WTC11 (cell line): ENCODE data around the gene CPT1C. TPM values are rescaled to one million over a fixed set of nuclear protein-coding genes. Genes with fewer than 3 reads are reported as not detected.

ENCODE experiments used
- ATAC-seq: fragments of 200-7000 bp; cut with Tn5 transposase; 2 replicates; pipeline ENCODE4 v1.10.0; 2021; ENCODE audit warnings: mild to moderate bottlenecking, moderate library complexity
- CTCF ChIA-PET: fragments of 300-600 bp; sonication (Branson Sonifier 250); formaldehyde crosslinking; loops from one replicate; lab custom pipeline; 2021; ENCODE audit warnings: antibody characterized with exemption; lab: Charles Lee
- POLR2A ChIA-PET: fragments of 350-600 bp; sonication (Branson Sonifier 250); formaldehyde crosslinking; loops from one replicate; lab custom pipeline; 2021; ENCODE audit warnings: antibody characterized with exemption; lab: Charles Lee
- DNase-seq: peaks from one replicate; pipeline ENCODE4 v3.0.0; 2021; ENCODE audit warnings: low spot score
- H3K27ac Mint-ChIP-seq: 2 replicates; pipeline ENCODE4 v1.8.0; 2021; ENCODE audit warnings: mixed read lengths
- H3K27me3 Mint-ChIP-seq: 2 replicates; pipeline ENCODE4 v1.8.0; 2021; ENCODE audit warnings: low read depth, mild to moderate bottlenecking, moderate library complexity, mixed read lengths
- H3K36me3 Mint-ChIP-seq: 2 replicates; pipeline ENCODE4 v1.8.0; 2021; ENCODE audit warnings: mixed read lengths
- H3K4me1 Mint-ChIP-seq: 2 replicates; pipeline ENCODE4 v1.8.0; 2022; ENCODE audit warnings: mixed read lengths
- H3K4me3 Mint-ChIP-seq: 2 replicates; pipeline ENCODE4 v1.8.0; 2021; ENCODE audit warnings: mild to moderate bottlenecking, moderate library complexity, mixed read lengths
- H3K9me3 Mint-ChIP-seq: 2 replicates; pipeline ENCODE4 v1.8.0; 2021; ENCODE audit warnings: mixed read lengths
- CREB1 ChIP-seq: sonication (generic); formaldehyde crosslinking; IDR thresholded peaks from 2 replicates; pipeline ENCODE4 v1.8.0; 2023; ENCODE audit warnings: mild to moderate bottlenecking, missing genetic modification reagents
- CTCF ChIP-seq: fragments of 200-600 bp; IDR thresholded peaks from 2 replicates; pipeline ENCODE4 v1.8.0; 2022; ENCODE audit warnings: antibody characterized with exemption
- E2F4 ChIP-seq: sonication (generic); formaldehyde crosslinking; IDR thresholded peaks from 2 replicates; pipeline ENCODE4 v1.8.1; 2022; ENCODE audit warnings: low read depth, mild to moderate bottlenecking, moderate library complexity, missing genetic modification reagents, borderline replicate concordance
- ELF4 ChIP-seq: sonication (generic); formaldehyde crosslinking; IDR thresholded peaks from 2 replicates; pipeline ENCODE4 v1.8.1; 2022; ENCODE audit warnings: low read depth, mild to moderate bottlenecking, moderate library complexity, missing genetic modification reagents
- EMX1 ChIP-seq: fragments of 250-450 bp; sonication (Bioruptor Pico); IDR thresholded peaks from 2 replicates; pipeline ENCODE4 v1.8.0; 2021; ENCODE audit warnings: mild to moderate bottlenecking
- ERG ChIP-seq: fragments of 250-450 bp; sonication (Bioruptor Pico); IDR thresholded peaks from 2 replicates; pipeline ENCODE4 v1.8.0; 2021; ENCODE audit warnings: mild to moderate bottlenecking
- ETV6 ChIP-seq: sonication (generic); formaldehyde crosslinking; IDR thresholded peaks from 2 replicates; pipeline ENCODE4 v1.8.1; 2022; ENCODE audit warnings: mild to moderate bottlenecking, missing genetic modification reagents
- FOXK1 ChIP-seq: sonication (generic); formaldehyde crosslinking; IDR thresholded peaks from 2 replicates; pipeline ENCODE4 v1.8.0; 2022; ENCODE audit warnings: mild to moderate bottlenecking, moderate library complexity, missing genetic modification reagents
- GABPB1 ChIP-seq: sonication (generic); formaldehyde crosslinking; IDR thresholded peaks from 2 replicates; pipeline ENCODE4 v1.8.1; 2023; ENCODE audit warnings: mild to moderate bottlenecking, missing genetic modification reagents
- GRHL2 ChIP-seq: fragments of 250-450 bp; sonication (Bioruptor Pico); IDR thresholded peaks from 2 replicates; pipeline ENCODE4 v1.8.0; 2022; ENCODE audit warnings: mild to moderate bottlenecking, moderate library complexity; ENCODE audit not compliant: insufficient replicate concordance, severe bottlenecking
- GTF2I ChIP-seq: fragments of 250-450 bp; sonication (Bioruptor Pico); conservative IDR thresholded peaks from 2 replicates; pipeline ENCODE4 v1.4.0; 2021; ENCODE audit warnings: mild to moderate bottlenecking
- HMGA2 ChIP-seq: fragments of 250-450 bp; sonication (Bioruptor Pico); IDR thresholded peaks from 2 replicates; pipeline ENCODE4 v1.4.0; 2021; ENCODE audit warnings: mild to moderate bottlenecking, moderate library complexity
- IRF2 ChIP-seq: sonication (generic); formaldehyde crosslinking; IDR thresholded peaks from 2 replicates; pipeline ENCODE4 v1.8.0; 2022; ENCODE audit warnings: low read depth, missing genetic modification reagents, borderline replicate concordance
- MLX ChIP-seq: sonication (generic); formaldehyde crosslinking; IDR thresholded peaks from 2 replicates; pipeline ENCODE4 v1.8.1; 2023; ENCODE audit warnings: mild to moderate bottlenecking, missing genetic modification reagents, moderate library complexity
- NFATC4 ChIP-seq: fragments of 250-450 bp; sonication (Bioruptor Pico); IDR thresholded peaks from 2 replicates; pipeline ENCODE4 v1.9.0; 2021; ENCODE audit warnings: mild to moderate bottlenecking
- PRRX2 ChIP-seq: fragments of 250-450 bp; sonication (Bioruptor Pico); IDR thresholded peaks from 2 replicates; pipeline ENCODE4 v1.8.0; 2021; ENCODE audit warnings: mild to moderate bottlenecking
- SMAD4 ChIP-seq: sonication (generic); formaldehyde crosslinking; IDR thresholded peaks from 2 replicates; pipeline ENCODE4 v1.8.0; 2022; ENCODE audit warnings: mild to moderate bottlenecking, missing genetic modification reagents
- TP53 ChIP-seq: sonication (generic); formaldehyde crosslinking; IDR thresholded peaks from 2 replicates; pipeline ENCODE4 v1.8.1; 2023; ENCODE audit warnings: mild to moderate bottlenecking, missing genetic modification reagents
- USF2 ChIP-seq: sonication (generic); formaldehyde crosslinking; IDR thresholded peaks from 2 replicates; pipeline ENCODE4 v1.8.1; 2023; ENCODE audit warnings: mild to moderate bottlenecking, missing genetic modification reagents, moderate library complexity
- ZMAT4 ChIP-seq: fragments of 250-450 bp; sonication (Bioruptor Pico); IDR thresholded peaks from 2 replicates; pipeline ENCODE4 v1.9.0; 2021; ENCODE audit warnings: mild to moderate bottlenecking
- ZNF138 ChIP-seq: sonication (generic); formaldehyde crosslinking; conservative IDR thresholded peaks from 2 replicates; pipeline ENCODE4 v1.8.1; 2022; ENCODE audit warnings: mild to moderate bottlenecking, moderate library complexity, missing genetic modification reagents
- ZNF317 ChIP-seq: sonication (generic); formaldehyde crosslinking; IDR thresholded peaks from 2 replicates; pipeline ENCODE4 v1.8.1; 2023; ENCODE audit warnings: low read depth, mild to moderate bottlenecking, moderate library complexity, missing genetic modification reagents, borderline replicate concordance
- ZNF396 ChIP-seq: fragments of 250-450 bp; sonication (Bioruptor Pico); IDR thresholded peaks from 2 replicates; pipeline ENCODE4 v1.8.0; 2021; ENCODE audit warnings: mild to moderate bottlenecking, moderate library complexity, borderline replicate concordance
- ZNF425 ChIP-seq: fragments of 250-450 bp; sonication (Bioruptor Pico); conservative IDR thresholded peaks from 2 replicates; pipeline ENCODE4 v1.9.0; 2021; ENCODE audit warnings: mild to moderate bottlenecking
- total RNA-seq: library from RNA; stranded (reverse); gene quantifications from 3 replicates; pipeline ENCODE4 v1.2.3, GENCODE V29; 2021

Gene CPT1C
- total RNA-seq, 1 experiment from 2014 or later = 74.6 TPM

GRCh38 chr19:49680421-49681351 is 10.2 kb upstream of the CPT1C start (continued):
- TF ChIP-seq ZNF425 (CRISPR knock-in tag) (no peak), FOXK1 (CRISPR knock-in tag) (no peak), CTCF (peak; percentile 99), GTF2I (CRISPR knock-in tag) (no peak), USF2 (CRISPR knock-in tag) (no peak), ZNF317 (CRISPR knock-in tag) (no peak), TP53 (CRISPR knock-in tag) (no peak), IRF2 (CRISPR knock-in tag) (no peak), ELF4 (CRISPR knock-in tag) (no peak), CREB1 (CRISPR knock-in tag) (no peak), EMX1 (CRISPR knock-in tag) (no peak)

- Mint-ChIP-seq H3K36me3 (peaks cover 47% of the 10 kb centered on the region), H3K27ac (no peak overlapping the region), H3K4me1 (peaks cover 39% of the 10 kb centered on the region), H3K27me3 (no peaks in the 10 kb centered on the region), H3K9me3 (no peaks in the 10 kb centered on the region), H3K4me3 (no peak overlapping the region)
- ChIA-PET POLR2A (interaction anchor here (1.1 kb wide), 1 partner anchor 8 kb away, joined by 4 read pairs; no protein-coding TSS in a partner anchor), CTCF (interaction anchor here (0.6 to 1.2 kb wide), 2 partner anchors 18 to 33 kb away, joined by 3 to 4 read pairs; no protein-coding TSS in a partner anchor)
- ATAC-seq (no peak), DNase-seq (no peak)
- TF ChIP-seq ZNF396 (CRISPR knock-in tag) = no peak
- TF ChIP-seq, all 79 proteins: peak for 0
Measured at GRCh38 chr19:49681830-49682229, 9.1 kb upstream of the CPT1C start.

GRCh38 chr19:49682274-49682673 is 8.6 kb upstream of the CPT1C start:
- Mint-ChIP-seq H3K36me3 (peaks cover 50% of the 10 kb centered on the region), H3K27ac (no peak overlapping the region), H3K9me3 (no peaks in the 10 kb centered on the region), H3K4me1 (peaks cover 43% of the 10 kb centered on the region), H3K4me3 (no peak overlapping the region), H3K27me3 (no peaks in the 10 kb centered on the region)
- ChIA-PET CTCF (no interaction called here), POLR2A (no interaction called here)
- DNase-seq (no peak), ATAC-seq (no peak)
- TF ChIP-seq ERG (no peak), GABPB1 (CRISPR knock-in tag) (no peak), HMGA2 (CRISPR knock-in tag) (no peak), ZNF138 (CRISPR knock-in tag) (no peak), MLX (CRISPR knock-in tag) (no peak), SMAD4 (CRISPR knock-in tag) (no peak), GRHL2 (CRISPR knock-in tag) (no peak), ZMAT4 (no peak), E2F4 (CRISPR knock-in tag) (no peak), PRRX2 (CRISPR knock-in tag) (no peak), ETV6 (CRISPR knock-in tag) (no peak), ELF4 (CRISPR knock-in tag) (no peak), NFATC4 (no peak)
